Lung (tissue), 12 donors: ENCODE data around the gene GBX2. TPM values are rescaled to one million over a fixed set of nuclear protein-coding genes. Genes with fewer than 3 reads are reported as not detected.

Experiments
- ATAC-seq: fragments of 200-7000 bp; cut with Tn5 transposase; one replicate; pipeline ENCODE4 v1.9.1; 2020; ENCODE audit warnings: moderate number of reproducible peaks; ENCODE audit not compliant: insufficient read depth, low FRiP score
- DNase-seq, 3 donors: peaks; one replicate each; pipeline ENCODE4 v3.0.0-alpha.2; 2013 to 2017
- H3K27ac ChIP-seq, 2 donors: one replicate each; pipeline ENCODE4 v1.5.1; 2013; ENCODE audit warnings: mild to moderate bottlenecking in 2 of 2, moderate library complexity in 2 of 2, control low read depth in 1 of 2, inconsistent platforms in 1 of 2, low read depth in 1 of 2, low read length in 1 of 2
- H3K27me3 ChIP-seq, 3 donors: one replicate each; pipeline ENCODE4 v1.5.1; 2013; ENCODE audit warnings: low read length in 2 of 3; ENCODE audit not compliant: control insufficient read depth in 3 of 3, insufficient read depth in 3 of 3
- H3K36me3 ChIP-seq, 4 donors: one replicate each; pipeline ENCODE4 v1.5.1; 2013; ENCODE audit warnings: low read length in 4 of 4, mild to moderate bottlenecking in 1 of 4, moderate library complexity in 1 of 4; ENCODE audit not compliant: control insufficient read depth in 4 of 4, insufficient read depth in 4 of 4
- H3K4me1 ChIP-seq, 5 donors: one replicate each; pipeline ENCODE4 v1.5.1; 2013; ENCODE audit warnings: low read length in 5 of 5, mild to moderate bottlenecking in 2 of 5, moderate library complexity in 1 of 5; ENCODE audit not compliant: control insufficient read depth in 5 of 5, insufficient read depth in 5 of 5
- H3K4me3 ChIP-seq: one replicate; pipeline ENCODE4 v1.5.1; 2013; ENCODE audit warnings: mild to moderate bottlenecking, control low read depth, moderate library complexity
- H3K9ac ChIP-seq, 2 donors: one replicate each; pipeline ENCODE4 v1.5.1; 2013; ENCODE audit warnings: low read length in 2 of 2, control low read depth in 1 of 2; ENCODE audit not compliant: insufficient read depth in 1 of 2
- H3K9me3 ChIP-seq, 4 donors: one replicate each; pipeline ENCODE4 v1.5.1; 2013; ENCODE audit warnings: low read length in 3 of 4, mild to moderate bottlenecking in 1 of 4, moderate library complexity in 1 of 4; ENCODE audit not compliant: control insufficient read depth in 4 of 4, insufficient read depth in 3 of 4
- CTCF ChIP-seq: IDR thresholded peaks from 2 replicates; pipeline ENCODE4 v1.5.1; 2012; ENCODE audit warnings: mild to moderate bottlenecking; ENCODE audit errors: control extremely low read depth, extremely low read depth
- whole genome bisulfite sequencing, 2 donors: extraction: QIAGEN DNeasy Blood & Tissue Kit; methylation state at CpG; one replicate each; pipeline ENCODE4 v1.1.7; 2013; 5-methylcytosine and 5-hydroxymethylcytosine counted together
- polyA plus RNA-seq, 2 donors: library from polyadenylated mRNA; stranded (reverse); fragments of 200-250 nt; gene quantifications; one replicate each; pipeline ENCODE4 v1.2.1, GENCODE V29; 2013
- total RNA-seq, 2 donors: library from RNA; depleted of rRNA in 1 of 2; stranded (reverse); fragments of >200 nt in 1 of 2; gene quantifications; one replicate each; pipeline ENCODE4 v1.2.1, GENCODE V29; 2014 to 2021
- donor health status: control.
- donor health status: control.
- donor health status: Bipolar disorder and iron deficiency.
- donor health status: healthy.
- donor health status: DM: yes; HTN: yes; CAD: no.

Gene GBX2
- total and polyA plus RNA-seq, 4 donors, result 0.17 TPM; not detected in 3

- no peak for TF ChIP-seq CTCF
- H3K4me3 ChIP-seq, result no peak overlapping the region
- no peak overlapping the region for H3K9ac ChIP-seq
- H3K27me3 ChIP-seq, result peaks cover 33 to 78% (median 75%) of the 10 kb centered on the region in 3 donors
- H3K36me3 ChIP-seq, result no peaks in the 10 kb centered on the region
- H3K9me3 ChIP-seq, result peaks cover 0 to 2% (median 0%) of the 10 kb centered on the region in 4 donors
- 7 to 10% methylated on average over 36 of the region's 36 CpGs for WGBS, 2 donors
- no peak overlapping the region for H3K27ac ChIP-seq
- ATAC-seq (no peak), DNase-seq (peak in 1 of 3 donors; percentile 47)
- H3K4me1 ChIP-seq, result peaks cover 0 to 21% (median 14%) of the 10 kb centered on the region in 5 donors
Measured at GRCh38 chr2:236169151-236169721, 1.1 kb upstream of the GBX2 start.

GRCh38 chr2:236167297-236168109 is 683 bp downstream of the GBX2 start:
- WGBS, 2 donors, result 2 to 3% methylated on average over 77 to 112 of the region's 112 CpGs

GRCh38 chr2:236166796-236167296 is 1.3 kb downstream of the GBX2 start:
- 3 to 7% methylated on average over 29 of the region's 29 CpGs for WGBS, 2 donors
- H3K27me3 ChIP-seq, result peaks cover 33 to 78% (median 75%) of the 10 kb centered on the region in 3 donors
- DNase-seq (no peak), ATAC-seq (no peak)
- H3K4me1 ChIP-seq, result peaks cover 0 to 24% (median 22%) of the 10 kb centered on the region in 5 donors
- TF ChIP-seq CTCF, result no peak
- H3K27ac ChIP-seq, result no peak overlapping the region
- H3K36me3 ChIP-seq, result no peaks in the 10 kb centered on the region
- no peak overlapping the region for H3K4me3 ChIP-seq
- no peaks in the 10 kb centered on the region for H3K9me3 ChIP-seq
- no peak overlapping the region for H3K9ac ChIP-seq

More at GRCh38 chr2:236167297-236168109, 683 bp downstream of the GBX2 start:
- Histone ChIP-seq H3K4me3 (peak overlapping the region; percentile 1), H3K27ac (no peak overlapping the region), H3K9me3 (no peaks in the 10 kb centered on the region), H3K36me3 (no peaks in the 10 kb centered on the region), H3K9ac (no peak overlapping the region), H3K27me3 (peaks cover 33 to 77% (median 75%) of the 10 kb centered on the region in 3 donors), H3K4me1 (peaks cover 0 to 24% (median 22%) of the 10 kb centered on the region in 5 donors)
- TF ChIP-seq CTCF, result no peak
- no peak for ATAC-seq
- DNase-seq, result peak in 2 of 3 donors; percentile 55 to 57
